ENCODE data around the gene MRPS6.

MRPS6 gene

GRCh38 chr21:34086887-34087306 lies 13.5 kb downstream of the MRPS6 start:
- TF ChIP-seq MYC (IDR thresholded peaks at IDR 0.05; ENCODE audit: low read depth, low read length) (no peak), MAX (IDR thresholded peaks at IDR 0.05; ENCODE audit: low read depth, low read length) (no peak), POLR2A (IDR thresholded peaks at IDR 0.05; ENCODE audit: extremely low read depth, insufficient read length) (no peak), CTCF (IDR thresholded peaks at IDR 0.05; ENCODE audit: low read depth, low read length) (no peak)
- H3K4me3 ChIP-seq (ENCODE audit: low read depth, low read length), result no peak overlapping the region
- DNase-seq (ENCODE audit: low read depth), result no peak

GRCh38 chr21:34088752-34089151 lies 15.4 kb downstream of the MRPS6 start:
- DNase-seq (ENCODE audit: low read depth), result no peak
- no peak overlapping the region for H3K4me3 ChIP-seq (ENCODE audit: low read depth, low read length)
- TF ChIP-seq MAX (IDR thresholded peaks at IDR 0.05; ENCODE audit: low read depth, low read length) (no peak), MYC (IDR thresholded peaks at IDR 0.05; ENCODE audit: low read depth, low read length) (no peak)

GRCh38 chr21:34091032-34091431 lies 17.7 kb downstream of the MRPS6 start:
- TF ChIP-seq MAX (IDR thresholded peaks at IDR 0.05; ENCODE audit: low read depth, low read length) (no peak), POLR2A (IDR thresholded peaks at IDR 0.05; ENCODE audit: extremely low read depth, insufficient read length) (no peak), MYC (IDR thresholded peaks at IDR 0.05; ENCODE audit: low read depth, low read length) (no peak), CTCF (IDR thresholded peaks at IDR 0.05; ENCODE audit: low read depth, low read length) (no peak)
- DNase-seq (ENCODE audit: low read depth), result no peak
- no peak overlapping the region for H3K4me3 ChIP-seq (ENCODE audit: low read depth, low read length)

- no peak overlapping the region for H3K4me3 ChIP-seq (ENCODE audit: low read depth, low read length)
- TF ChIP-seq MAX (IDR thresholded peaks at IDR 0.05; ENCODE audit: low read depth, low read length) (no peak), MYC (IDR thresholded peaks at IDR 0.05; ENCODE audit: low read depth, low read length) (no peak), CTCF (IDR thresholded peaks at IDR 0.05; ENCODE audit: low read depth, low read length) (no peak), POLR2A (IDR thresholded peaks at IDR 0.05; ENCODE audit: extremely low read depth, insufficient read length) (no peak)
- DNase-seq (ENCODE audit: low read depth), result peak; percentile 13
Measured at GRCh38 chr21:34091607-34092006, 18.2 kb downstream of the MRPS6 start.

GRCh38 chr21:34092262-34092921 lies 19.0 kb downstream of the MRPS6 start:
- no peak for TF ChIP-seq MYC (IDR thresholded peaks at IDR 0.05; ENCODE audit: low read depth, low read length)
- no peak for TF ChIP-seq POLR2A (IDR thresholded peaks at IDR 0.05; ENCODE audit: extremely low read depth, insufficient read length)
- no peak for TF ChIP-seq MAX (IDR thresholded peaks at IDR 0.05; ENCODE audit: low read depth, low read length)
- no peak for TF ChIP-seq CTCF (IDR thresholded peaks at IDR 0.05; ENCODE audit: low read depth, low read length)
- no peak for DNase-seq (ENCODE audit: low read depth)

GRCh38 chr21:34093083-34093482 lies 19.7 kb downstream of the MRPS6 start:
- DNase-seq (ENCODE audit: low read depth), result no peak
- no peak for TF ChIP-seq CTCF (IDR thresholded peaks at IDR 0.05; ENCODE audit: low read depth, low read length)
- TF ChIP-seq POLR2A (IDR thresholded peaks at IDR 0.05; ENCODE audit: extremely low read depth, insufficient read length), result no peak
- no peak for TF ChIP-seq MYC (IDR thresholded peaks at IDR 0.05; ENCODE audit: low read depth, low read length)
- TF ChIP-seq MAX (IDR thresholded peaks at IDR 0.05; ENCODE audit: low read depth, low read length), result no peak
- H3K4me3 ChIP-seq (ENCODE audit: low read depth, low read length), result no peak overlapping the region

More at GRCh38 chr21:34092262-34092921, 19.0 kb downstream of the MRPS6 start:
- no peak overlapping the region for H3K4me3 ChIP-seq (ENCODE audit: low read depth, low read length)

All from NB4 (cell line).